ENCODE measurements around the gene LRRC74B.

LRRC74B gene

DNA sequence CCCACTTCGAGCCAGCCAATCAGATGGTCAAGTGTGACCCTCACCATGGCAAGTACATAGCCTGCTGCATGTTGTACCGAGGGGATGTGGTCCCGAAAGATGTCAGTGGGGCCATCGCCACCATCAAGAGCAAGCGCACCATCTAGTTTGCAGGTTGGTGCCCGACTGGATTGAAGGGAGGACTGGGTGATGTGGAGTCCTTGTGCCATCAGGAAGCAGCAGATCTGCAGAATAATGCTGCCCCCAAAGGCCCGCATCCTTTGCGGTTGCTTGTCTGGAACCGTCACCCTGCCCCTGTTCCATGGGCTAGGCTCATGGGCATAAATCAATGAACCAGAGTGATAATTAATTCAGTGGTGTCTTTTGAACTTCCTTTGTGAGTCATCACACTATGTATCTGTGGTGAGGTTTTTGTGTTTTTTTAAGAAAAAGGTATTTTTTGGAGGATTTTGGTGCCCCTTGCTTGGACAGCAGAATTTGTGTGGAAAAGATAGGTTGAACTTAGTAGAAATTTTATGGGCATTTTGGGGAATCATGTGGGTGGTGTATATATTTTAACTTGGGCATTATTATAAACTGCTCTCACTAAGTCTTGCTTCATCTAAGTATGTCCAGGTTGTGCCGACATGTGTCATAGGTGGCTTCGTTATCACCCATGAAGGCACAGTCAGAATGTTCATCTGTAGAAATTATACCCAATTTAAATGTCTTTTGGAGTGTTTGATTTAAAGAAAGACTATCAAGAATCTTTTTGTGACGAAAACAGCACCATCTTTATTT, 22.3 kb downstream of the LRRC74B start:
- Histone ChIP-seq H4K20me1 (ENCODE audit: insufficient read depth, low read length, poor library complexity, severe bottlenecking) (no peaks in the 10 kb centered on the region), H3K79me2 (ENCODE audit: insufficient read depth, low read length) (no peaks in the 10 kb centered on the region), H3K9ac (ENCODE audit: low read depth, low read length, poor library complexity, severe bottlenecking) (no peak overlapping the region), H3K4me2 (ENCODE audit: low read depth, low read length, poor library complexity, severe bottlenecking) (no peak overlapping the region), H3K36me3 (ENCODE audit: insufficient read depth, low read length) (no peaks in the 10 kb centered on the region), H3K4me3 (ENCODE audit: low read length, poor library complexity, severe bottlenecking) (no peak overlapping the region), H3K9me2 (replicated peaks; ENCODE audit: low read depth, low read length) (no peaks in the 10 kb centered on the region), H3K4me1 (ENCODE audit: insufficient read depth, low read length, poor library complexity, severe bottlenecking) (no peaks in the 10 kb centered on the region), H2AFZ (ENCODE audit: low read length) (no peak overlapping the region), H3F3A (ENCODE audit: low read depth) (no peaks in the 10 kb centered on the region), H3K9me3 (ENCODE audit: insufficient read depth, low read depth, low read length) (no peaks in the 10 kb centered on the region), H3K27me3 (ENCODE audit: insufficient read depth, low read length, poor library complexity, severe bottlenecking) (no peaks in the 10 kb centered on the region)
- TF ChIP-seq EZH2phosphoT487 (IDR thresholded peaks at IDR 0.05; ENCODE audit: borderline replicate concordance), result no peak
- TF ChIP-seq, protein P1, sequence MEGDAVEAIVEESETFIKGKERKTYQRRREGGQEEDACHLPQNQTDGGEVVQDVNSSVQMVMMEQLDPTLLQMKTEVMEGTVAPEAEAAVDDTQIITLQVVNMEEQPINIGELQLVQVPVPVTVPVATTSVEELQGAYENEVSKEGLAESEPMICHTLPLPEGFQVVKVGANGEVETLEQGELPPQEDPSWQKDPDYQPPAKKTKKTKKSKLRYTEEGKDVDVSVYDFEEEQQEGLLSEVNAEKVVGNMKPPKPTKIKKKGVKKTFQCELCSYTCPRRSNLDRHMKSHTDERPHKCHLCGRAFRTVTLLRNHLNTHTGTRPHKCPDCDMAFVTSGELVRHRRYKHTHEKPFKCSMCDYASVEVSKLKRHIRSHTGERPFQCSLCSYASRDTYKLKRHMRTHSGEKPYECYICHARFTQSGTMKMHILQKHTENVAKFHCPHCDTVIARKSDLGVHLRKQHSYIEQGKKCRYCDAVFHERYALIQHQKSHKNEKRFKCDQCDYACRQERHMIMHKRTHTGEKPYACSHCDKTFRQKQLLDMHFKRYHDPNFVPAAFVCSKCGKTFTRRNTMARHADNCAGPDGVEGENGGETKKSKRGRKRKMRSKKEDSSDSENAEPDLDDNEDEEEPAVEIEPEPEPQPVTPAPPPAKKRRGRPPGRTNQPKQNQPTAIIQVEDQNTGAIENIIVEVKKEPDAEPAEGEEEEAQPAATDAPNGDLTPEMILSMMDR (conservative IDR thresholded peaks at IDR 0.05; ENCODE audit: low read length), result no peak

DNA sequence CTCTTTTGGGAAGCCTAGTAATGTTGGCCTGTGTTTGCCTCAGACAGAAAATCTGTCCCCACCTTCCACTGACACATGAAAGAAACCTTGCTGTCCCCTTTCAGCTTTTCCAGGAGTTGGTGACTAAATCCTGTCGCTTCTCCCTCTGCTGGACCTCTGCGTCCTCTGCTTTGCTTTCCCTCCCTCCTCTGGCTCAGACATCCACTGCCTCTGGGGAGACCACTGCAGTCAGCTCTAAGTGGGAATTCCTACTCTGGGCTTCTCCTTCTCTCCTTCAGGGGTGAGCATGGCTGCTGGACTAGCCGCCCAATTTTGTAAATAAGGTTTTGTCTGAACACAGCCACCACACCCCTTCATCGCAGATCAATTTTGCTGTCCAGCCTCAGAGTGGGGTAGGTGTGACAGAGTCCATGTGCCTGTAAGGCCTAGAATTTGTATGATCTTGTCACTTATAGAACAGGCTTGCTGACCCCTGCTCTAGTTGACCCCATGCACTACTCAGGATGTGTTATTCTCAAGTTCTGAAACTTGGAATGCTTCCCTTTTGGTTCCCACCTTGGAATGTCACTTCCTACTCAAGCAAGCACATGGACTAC, 23.0 kb downstream of the LRRC74B start:
- Histone ChIP-seq H3F3A (ENCODE audit: low read depth) (no peaks in the 10 kb centered on the region), H2AFZ (ENCODE audit: low read length) (no peak overlapping the region), H3K9me2 (replicated peaks; ENCODE audit: low read depth, low read length) (no peaks in the 10 kb centered on the region), H3K27me3 (ENCODE audit: insufficient read depth, low read length, poor library complexity, severe bottlenecking) (no peaks in the 10 kb centered on the region), H3K9ac (ENCODE audit: low read depth, low read length, poor library complexity, severe bottlenecking) (no peak overlapping the region), H3K4me1 (ENCODE audit: insufficient read depth, low read length, poor library complexity, severe bottlenecking) (no peaks in the 10 kb centered on the region), H3K79me2 (ENCODE audit: insufficient read depth, low read length) (no peaks in the 10 kb centered on the region), H3K4me2 (ENCODE audit: low read depth, low read length, poor library complexity, severe bottlenecking) (no peak overlapping the region), H3K36me3 (ENCODE audit: insufficient read depth, low read length) (no peaks in the 10 kb centered on the region), H4K20me1 (ENCODE audit: insufficient read depth, low read length, poor library complexity, severe bottlenecking) (no peaks in the 10 kb centered on the region), H3K4me3 (ENCODE audit: low read length, poor library complexity, severe bottlenecking) (no peak overlapping the region), H3K9me3 (ENCODE audit: insufficient read depth, low read depth, low read length) (no peaks in the 10 kb centered on the region)
- TF ChIP-seq EZH2phosphoT487 (IDR thresholded peaks at IDR 0.05; ENCODE audit: borderline replicate concordance), result no peak
- TF ChIP-seq, protein P1 (conservative IDR thresholded peaks at IDR 0.05; ENCODE audit: low read length), result no peak

DNA sequence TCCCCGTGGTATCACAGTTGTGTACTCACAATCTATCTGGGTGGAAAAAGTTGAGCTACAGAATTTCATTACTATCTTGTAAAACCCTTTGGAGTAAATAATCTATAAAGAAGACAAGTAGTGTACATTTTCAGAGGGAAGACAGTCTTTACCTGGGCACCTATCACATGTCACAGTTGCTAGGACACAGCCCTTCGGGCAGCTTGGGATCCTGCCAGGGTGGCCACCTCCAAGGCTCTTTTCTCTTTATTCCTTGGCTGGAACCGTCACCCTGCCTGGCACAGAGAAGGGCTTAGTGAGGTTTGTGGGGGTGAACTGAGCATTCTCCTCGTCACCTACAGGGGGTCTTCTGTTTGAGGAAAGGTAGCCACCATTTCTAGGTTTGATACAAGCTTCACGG, 23.6 kb downstream of the LRRC74B start:
- no peaks in the 10 kb centered on the region for H3K27me3 ChIP-seq (ENCODE audit: insufficient read depth, low read length, poor library complexity, severe bottlenecking)
- no peaks in the 10 kb centered on the region for H3K79me2 ChIP-seq (ENCODE audit: insufficient read depth, low read length)
- H3K9ac ChIP-seq (ENCODE audit: low read depth, low read length, poor library complexity, severe bottlenecking), result no peak overlapping the region
- H3K9me3 ChIP-seq (ENCODE audit: insufficient read depth, low read depth, low read length), result no peaks in the 10 kb centered on the region
- H4K20me1 ChIP-seq (ENCODE audit: insufficient read depth, low read length, poor library complexity, severe bottlenecking), result no peaks in the 10 kb centered on the region
- TF ChIP-seq, protein P1 (conservative IDR thresholded peaks at IDR 0.05; ENCODE audit: low read length), result no peak
- no peak for TF ChIP-seq EZH2phosphoT487 (IDR thresholded peaks at IDR 0.05; ENCODE audit: borderline replicate concordance)
- H3F3A ChIP-seq (ENCODE audit: low read depth), result no peaks in the 10 kb centered on the region
- no peaks in the 10 kb centered on the region for H3K4me1 ChIP-seq (ENCODE audit: insufficient read depth, low read length, poor library complexity, severe bottlenecking)
- H3K36me3 ChIP-seq (ENCODE audit: insufficient read depth, low read length), result no peaks in the 10 kb centered on the region
- no peaks in the 10 kb centered on the region for H3K9me2 ChIP-seq (replicated peaks; ENCODE audit: low read depth, low read length)
- H2AFZ ChIP-seq (ENCODE audit: low read length), result no peak overlapping the region
- no peak overlapping the region for H3K4me2 ChIP-seq (ENCODE audit: low read depth, low read length, poor library complexity, severe bottlenecking)
- H3K4me3 ChIP-seq (ENCODE audit: low read length, poor library complexity, severe bottlenecking), result no peak overlapping the region
